ENCODE data around the gene NMUR1.
A peak's percentile ranks its signal among the peaks of the same experiment; 100 is the strongest.

The NMUR1 gene

DNA sequence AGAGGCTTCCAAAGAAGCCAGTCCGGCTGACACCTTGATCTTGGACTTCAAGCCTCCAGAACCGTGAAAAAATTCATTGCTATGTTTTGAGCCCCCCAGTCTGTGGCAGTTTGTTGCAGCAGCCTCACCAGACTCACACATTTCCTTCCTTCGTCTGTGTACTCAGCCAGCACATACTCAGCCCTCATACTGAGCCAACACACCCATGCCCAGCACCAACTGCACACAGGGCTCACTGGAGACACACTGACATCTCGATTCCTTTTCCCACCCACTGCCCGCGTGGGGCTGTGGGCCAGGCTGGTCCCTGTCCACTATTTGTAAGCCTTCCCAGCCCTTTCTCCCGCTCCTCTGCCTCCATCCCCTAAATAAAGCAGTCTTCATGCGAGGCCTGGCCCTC, 24.1 kb upstream of the NMUR1 start:
- DNase-seq (ENCODE audit: low read depth, low spot score): no peak

DNA sequence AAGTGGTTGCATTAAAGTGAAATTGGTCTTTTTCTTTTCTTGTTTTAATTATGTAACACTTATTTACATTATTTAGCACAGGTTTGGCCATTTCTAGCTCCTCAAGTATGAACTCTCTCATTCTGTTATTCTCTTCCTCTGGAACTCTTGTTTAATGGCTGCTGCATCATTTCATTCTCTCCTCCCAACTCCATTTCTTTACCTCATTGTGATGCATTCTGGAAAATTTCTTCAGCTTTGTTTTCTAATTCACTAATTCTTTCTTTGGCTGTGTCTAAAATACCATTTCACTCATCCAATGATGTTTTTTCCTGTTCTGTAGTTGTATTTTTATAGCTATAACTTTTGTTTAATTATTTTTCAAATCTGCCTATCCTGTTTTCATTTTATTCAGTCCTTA, 22.5 kb upstream of the NMUR1 start:
- DNase-seq (ENCODE audit: low read depth, low spot score): no peak

DNA sequence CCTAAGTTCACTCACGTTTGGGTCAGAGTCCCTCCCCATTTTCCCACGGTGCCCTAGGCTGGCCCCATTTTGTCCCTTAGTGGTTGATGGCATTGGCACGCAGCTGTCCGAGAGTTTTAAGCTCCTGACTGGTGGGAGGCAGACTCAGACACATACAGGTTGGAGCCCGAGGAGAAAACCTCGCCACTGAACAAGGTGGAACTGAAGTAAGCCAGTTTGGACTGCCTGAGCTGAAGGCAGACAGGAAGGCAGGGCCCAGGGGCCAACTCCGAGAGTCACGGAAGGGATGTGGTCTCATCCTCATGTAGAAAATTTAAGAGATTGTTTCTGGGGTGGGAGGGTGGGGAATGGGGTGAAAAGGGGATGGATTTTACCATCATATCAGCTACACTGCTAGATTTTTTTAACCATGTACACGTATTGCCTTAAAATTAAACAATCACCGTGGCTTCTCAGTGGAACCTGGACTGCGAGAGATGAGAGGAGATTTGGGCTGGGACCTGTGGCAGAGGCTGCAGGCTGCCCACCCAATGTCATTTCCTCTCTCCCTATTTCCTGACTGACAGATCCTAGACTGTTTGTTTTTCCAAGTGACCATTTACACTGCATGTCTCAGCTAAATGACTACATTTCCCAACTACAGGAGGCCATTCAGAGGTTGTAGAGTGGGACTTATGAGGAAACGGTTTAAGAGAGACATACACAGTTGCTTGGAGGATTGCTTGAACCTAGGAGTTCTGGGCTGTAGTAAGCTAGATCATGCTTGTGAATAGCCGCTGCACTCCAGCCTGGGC, 19.4 kb upstream of the NMUR1 start:
- no peak for DNase-seq (ENCODE audit: low read depth, low spot score)

DNA sequence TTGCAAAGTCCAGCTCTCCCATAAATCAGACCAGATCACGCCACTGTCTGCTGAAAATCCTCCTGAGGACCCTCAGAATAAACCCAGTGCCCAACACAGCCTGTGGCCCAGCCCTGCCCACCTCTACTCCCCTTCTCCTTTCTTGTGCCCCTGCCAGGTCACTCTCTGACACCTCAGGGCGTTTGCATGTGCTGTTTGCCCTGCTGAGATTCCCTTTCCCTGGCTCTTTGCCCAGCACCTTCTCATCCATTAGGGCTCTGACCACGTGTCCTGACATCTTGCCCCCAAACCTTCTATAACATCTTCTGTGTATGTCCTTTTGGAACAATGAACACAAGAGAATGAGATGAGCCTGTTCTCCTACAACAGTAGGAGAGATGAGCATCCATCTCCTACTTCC, 18.5 kb upstream of the NMUR1 start:
- DNase-seq (ENCODE audit: low read depth, low spot score): no peak

DNA sequence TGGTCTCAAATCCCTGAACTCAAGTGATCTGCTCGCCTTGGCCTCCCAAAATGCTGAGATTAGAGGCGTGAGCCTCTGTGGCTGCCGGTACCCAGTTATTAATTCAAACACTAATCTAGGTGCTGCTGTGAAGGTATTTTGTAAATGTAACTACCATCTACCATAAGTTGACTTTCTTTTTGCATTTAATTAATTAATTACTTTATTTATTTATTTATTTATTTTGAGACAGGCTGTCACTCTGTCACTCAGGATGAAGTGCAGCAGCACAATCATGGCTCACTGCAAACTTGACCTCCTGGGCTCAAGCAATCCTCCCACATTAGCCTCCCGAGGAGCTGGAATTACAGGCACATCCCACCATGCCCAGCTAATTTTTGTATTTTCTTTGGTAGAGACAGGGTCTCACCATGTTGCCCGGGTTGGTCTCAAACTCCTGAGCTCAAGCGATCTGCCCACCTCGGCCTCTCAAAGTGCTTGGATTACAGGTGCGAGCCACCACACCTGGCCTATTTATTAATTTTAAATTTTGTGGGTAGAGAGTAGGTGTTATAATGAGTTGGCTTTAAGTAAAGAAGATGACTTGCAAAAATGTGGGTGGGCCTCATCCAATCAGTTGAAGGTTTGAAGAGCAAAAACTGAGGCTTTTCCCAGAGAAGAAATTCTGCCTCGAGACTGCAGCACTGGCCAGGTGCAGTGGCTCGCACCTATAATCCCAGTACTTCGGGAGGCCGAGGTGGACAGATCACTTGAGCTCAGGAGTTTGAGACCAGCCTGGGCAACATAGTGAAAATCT, 17.3 kb upstream of the NMUR1 start:
- no peak for DNase-seq (ENCODE audit: low read depth, low spot score)

DNA sequence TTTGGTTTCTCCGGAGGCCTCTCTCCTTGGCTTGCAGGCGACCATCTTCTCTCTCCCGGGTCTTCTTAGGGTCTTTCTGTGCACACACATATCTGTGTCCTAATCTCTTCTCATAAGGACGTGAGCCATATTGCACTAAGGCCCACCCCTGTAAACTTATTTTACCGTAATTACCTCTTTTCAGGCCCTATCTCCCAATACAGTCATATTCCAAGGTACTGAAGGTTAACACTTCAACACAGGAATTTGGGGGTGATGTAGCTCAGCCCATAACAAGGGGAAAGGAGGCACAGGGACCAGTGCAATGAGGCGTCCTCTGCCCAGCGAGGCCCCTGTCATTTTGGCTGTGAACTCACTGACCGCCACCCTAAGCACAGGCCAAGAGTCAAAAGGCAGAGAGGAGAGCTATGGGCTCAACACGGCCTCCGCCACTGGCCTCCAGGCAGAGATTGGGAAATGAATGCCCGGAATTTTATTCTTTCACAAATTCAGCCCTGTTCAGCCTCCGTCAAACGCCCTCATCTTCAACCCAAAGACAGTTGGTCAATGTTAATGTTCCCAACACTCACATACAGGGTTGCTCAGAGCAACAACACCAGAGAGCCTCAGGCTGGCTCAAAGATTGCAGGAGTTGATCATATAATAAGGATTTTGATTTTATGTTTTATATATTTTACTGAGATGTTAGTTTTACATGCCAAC, 15.9 kb upstream of the NMUR1 start:
- DNase-seq (ENCODE audit: low read depth, low spot score): no peak

DNA sequence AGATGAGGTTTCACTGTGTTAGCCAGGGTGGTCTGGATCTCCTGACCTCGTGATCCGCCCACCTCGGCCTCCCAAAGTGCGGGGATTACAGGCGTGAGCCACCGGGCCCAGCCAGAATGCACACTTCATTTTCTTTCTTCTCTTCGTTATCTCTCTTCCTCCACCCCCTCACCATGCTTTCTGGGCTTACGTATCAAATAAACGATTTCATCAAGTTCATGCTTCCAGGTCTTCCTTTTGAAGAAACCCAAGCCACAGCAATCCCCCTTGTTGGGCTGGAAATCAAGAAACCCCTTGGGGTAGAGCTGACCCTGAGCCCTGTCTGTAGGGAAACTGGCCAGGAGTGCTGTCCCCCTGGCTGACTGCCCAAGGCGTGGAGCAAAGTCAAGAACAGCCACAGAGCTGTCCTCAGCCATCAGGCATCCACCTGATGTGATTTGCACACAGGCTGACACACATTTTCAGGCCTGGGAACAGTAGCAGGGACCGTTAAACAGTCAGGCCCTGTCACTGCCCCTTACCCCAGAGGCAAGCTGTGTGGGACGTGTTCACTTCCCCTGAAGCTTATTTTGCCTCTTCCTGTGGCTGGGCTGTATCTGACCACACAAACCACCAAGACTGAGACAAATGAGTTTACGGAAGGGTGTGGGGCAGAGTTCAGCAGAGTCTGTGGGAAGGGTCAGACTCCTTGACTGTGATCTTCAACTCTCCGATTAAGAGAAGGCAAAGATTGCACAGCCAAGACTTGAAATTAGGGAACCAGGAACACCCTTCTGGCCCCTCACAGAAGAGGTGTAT, 15.1 kb upstream of the NMUR1 start:
- DNase-seq (ENCODE audit: low read depth, low spot score): peak; percentile 77

DNA sequence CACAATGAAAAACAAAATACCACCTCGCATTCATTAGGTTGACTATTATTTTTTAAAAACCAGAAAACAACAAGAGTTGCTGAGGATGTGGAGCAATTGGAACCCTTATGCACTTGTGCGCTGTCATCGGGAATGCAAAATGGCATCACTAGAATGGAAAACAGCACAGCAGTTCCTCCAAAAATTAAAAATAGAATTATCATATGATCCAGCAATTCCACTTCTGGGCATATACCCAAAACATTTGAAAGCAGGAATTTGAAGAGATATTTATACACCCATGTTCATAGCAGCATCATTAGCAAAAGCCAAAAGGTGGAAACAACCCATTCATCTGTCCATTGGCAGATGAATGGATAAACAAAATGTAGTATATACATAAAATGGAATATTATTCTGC, 11.9 kb upstream of the NMUR1 start:
- DNase-seq (ENCODE audit: low read depth, low spot score): no peak

DNA sequence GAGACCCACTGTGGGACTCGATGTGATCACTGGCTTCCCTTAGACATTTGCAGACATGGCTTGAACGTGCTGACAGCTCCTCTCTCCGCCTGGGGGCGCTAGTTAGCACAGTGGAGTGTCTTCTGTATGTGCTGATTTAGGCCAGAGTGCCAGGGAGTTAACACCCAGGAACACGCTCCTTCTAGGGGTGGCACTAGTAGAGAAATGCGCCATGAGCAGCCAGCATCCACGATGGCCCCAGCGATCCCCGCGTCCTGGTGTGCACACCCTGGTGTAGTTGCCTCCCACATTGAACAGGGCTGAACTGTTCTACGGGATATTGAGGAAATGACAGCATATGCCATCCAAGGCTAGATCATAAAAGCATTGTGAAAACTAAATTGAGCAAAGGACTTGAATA, 11.4 kb upstream of the NMUR1 start:
- DNase-seq (ENCODE audit: low read depth, low spot score): no peak

DNA sequence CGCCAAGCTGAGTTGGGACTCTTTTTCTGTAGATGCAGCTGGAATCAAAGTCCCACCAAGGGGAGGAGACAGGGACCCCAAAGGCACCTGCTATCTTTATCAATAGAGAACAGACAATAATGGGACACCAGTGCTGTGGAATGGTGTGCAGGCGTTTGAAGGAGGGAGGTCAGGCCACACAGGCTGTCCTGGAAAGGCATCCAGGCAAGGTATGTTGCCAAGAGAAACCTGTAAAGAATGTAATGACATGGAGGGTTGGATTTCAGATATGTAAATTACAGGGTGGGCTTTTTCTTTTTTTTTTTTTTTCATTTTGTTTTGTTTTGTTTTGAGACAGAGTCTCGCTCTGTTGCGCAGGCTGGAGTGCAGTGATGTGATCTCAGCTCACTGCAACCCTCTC, 9.7 kb upstream of the NMUR1 start:
- no peak for DNase-seq (ENCODE audit: low read depth, low spot score)

DNA sequence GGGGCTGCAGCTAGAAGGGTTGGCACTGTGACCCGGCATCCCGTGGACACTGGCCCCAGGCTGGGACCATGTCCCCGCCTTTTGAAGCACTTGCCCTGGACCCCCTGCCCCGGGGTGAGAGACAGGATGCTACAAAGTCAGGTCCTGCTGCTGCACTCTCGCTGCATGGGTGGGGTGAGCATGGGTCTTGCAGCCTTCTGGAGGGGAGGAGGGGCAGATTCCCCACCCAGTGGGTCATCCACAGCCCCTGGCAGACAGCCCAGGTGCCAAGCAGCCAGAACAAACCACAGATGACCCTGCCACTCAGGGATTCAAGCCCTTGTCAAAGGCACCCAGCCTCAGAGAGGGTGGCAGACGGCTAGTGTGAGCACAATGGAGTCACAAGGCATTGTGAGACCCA, 5.7 kb upstream of the NMUR1 start:
- no peak for DNase-seq (ENCODE audit: low read depth, low spot score)

DNA sequence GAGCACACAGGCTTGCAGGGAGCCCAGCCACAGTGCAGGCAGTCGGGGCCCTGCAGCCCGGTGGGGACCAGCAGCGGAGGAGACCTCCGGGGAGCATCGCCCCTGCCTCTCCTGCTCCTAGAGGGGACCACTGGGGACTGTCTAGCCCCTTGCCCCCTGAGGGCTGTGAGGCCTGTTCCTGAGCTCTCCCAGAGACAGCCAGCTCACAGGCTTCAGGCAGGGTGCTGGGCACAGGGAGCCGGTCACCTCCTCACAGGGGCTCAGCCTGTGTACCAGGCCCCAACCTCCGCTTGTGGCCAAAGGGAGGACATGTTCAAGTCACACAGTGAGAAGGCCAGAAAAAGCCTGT, 3.5 kb upstream of the NMUR1 start:
- no peak for DNase-seq (ENCODE audit: low read depth, low spot score)

DNA sequence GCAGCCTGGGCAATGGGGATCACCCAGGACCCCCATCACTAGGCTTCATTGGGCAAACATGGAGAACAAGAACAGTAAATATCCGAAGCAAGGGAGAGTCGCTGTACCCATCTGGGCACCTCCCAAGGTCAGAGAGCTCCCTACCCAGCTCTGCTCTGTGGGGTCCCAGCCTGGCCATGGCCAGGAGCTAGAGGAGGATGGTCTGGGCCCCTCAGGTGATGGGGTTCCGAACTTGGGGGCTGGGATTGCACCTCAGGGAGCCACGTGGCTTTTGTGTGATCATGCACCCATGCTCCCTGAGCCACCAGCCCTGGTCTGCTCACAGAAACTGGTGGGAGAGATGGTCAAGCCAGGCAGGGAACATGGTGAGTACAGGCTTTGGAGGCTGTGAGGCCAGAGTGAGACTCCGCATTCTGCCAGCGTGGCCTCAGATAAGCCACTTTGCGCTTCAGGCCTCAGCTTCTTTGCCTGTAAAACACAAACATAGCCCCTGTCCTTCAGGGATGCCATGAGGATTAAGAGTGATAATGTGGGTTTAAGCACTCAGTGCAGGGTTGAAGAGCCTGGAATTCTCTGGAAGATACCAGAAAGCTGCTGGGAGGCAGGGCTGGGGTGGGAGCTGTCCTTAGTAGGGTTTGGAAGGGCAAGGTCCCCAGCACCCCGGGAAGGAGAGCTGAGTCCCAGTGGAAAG, 3.0 kb upstream of the NMUR1 start:
- no peak for DNase-seq (ENCODE audit: low read depth, low spot score)

DNA sequence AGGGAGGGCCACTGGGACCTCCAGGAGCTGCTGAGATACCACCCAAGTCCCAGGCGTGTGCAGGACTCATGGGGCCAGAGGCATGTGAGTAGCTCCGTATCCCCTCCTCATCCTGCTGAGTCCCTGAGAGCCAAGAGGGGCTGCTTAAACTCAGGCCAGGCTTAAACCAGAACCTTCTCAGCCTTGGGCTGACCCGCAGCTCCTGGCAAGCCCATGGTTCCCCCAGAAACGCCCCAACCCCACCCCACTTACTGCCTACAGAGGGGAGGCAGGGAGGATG, 2.5 kb upstream of the NMUR1 start:
- DNase-seq (ENCODE audit: low read depth, low spot score): no peak

DNA sequence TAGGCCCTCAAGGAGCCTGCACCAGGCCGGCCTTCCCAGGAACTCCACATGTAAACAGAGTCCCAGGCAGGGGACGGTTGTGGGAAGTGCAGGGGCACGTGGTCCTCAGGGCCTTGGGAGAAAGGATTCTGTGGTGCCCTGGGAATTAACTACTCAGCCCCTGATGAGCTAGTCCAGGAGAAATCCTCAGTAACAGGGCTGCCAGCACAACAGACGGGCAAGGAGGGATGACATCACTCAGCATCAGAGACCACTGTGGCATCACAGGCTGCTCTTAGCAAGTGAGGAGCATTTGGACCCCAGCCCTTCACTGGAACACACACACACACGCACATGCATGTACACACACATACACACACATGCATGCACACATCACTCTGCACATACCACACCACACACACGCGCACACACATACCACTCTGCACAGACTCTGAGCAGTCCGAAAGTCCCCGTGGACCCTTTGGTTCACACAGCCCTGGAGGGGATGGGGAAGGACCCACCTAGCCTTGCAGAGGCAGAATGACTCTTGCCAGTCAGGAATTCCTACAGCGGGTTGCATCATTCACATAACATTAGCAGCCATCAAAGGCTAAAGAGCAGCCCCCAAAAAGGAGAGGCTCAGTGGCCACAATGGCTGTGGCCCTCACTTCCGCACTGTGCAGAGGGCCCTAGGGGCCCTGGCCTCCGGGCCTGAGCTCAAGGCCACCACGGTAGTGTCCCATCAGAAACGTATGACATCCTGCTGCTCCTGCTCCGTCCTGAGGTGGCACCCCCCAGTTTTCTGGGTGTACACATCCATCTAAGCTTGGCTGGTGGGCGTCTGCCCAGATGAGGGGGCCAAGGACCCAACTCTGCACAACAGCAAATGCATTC, 1.9 kb upstream of the NMUR1 start:
- peak; percentile 24 for DNase-seq (ENCODE audit: low read depth, low spot score)

DNA sequence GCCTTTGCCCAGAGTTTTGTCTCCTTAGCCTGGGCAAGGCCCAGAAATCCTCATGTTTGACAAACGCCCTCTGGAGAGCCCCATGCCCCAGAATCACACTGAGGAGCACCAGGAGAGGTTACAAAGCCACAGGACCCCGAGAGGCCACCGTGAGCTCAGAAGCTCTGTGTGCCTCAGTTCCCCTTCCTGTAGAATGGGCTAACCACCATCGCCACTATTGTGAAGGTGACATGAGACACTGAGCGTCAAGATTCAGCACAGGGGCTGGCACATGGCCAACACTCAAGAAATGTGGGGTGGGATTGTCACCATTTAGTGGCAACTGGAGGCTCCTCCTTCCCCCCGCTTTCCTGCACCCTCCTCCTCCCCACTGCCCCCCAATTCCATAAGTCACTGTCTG, 1.2 kb upstream of the NMUR1 start:
- DNase-seq (ENCODE audit: low read depth, low spot score): no peak

DNA sequence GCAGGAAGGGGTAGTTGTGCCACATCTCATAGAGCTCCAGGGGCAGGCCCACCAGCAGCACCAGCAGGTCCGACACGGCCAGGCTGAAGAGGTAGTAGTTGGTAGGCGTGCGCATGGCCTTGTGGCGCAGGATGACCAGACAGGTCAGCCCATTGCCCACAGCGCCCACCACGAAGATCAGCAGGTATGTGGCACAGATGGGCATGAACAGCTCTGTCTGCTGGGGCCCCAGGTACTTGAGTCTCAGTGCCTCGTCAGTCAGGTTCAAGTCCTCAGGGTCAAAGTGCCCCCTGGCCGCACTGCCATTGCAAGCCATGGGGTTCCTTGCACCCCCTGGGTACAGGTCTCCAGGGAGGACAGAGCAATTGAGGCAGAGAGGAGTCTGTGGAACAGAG, 1.6 kb downstream of the NMUR1 start:
- no peak for DNase-seq (ENCODE audit: low read depth, low spot score)

DNA sequence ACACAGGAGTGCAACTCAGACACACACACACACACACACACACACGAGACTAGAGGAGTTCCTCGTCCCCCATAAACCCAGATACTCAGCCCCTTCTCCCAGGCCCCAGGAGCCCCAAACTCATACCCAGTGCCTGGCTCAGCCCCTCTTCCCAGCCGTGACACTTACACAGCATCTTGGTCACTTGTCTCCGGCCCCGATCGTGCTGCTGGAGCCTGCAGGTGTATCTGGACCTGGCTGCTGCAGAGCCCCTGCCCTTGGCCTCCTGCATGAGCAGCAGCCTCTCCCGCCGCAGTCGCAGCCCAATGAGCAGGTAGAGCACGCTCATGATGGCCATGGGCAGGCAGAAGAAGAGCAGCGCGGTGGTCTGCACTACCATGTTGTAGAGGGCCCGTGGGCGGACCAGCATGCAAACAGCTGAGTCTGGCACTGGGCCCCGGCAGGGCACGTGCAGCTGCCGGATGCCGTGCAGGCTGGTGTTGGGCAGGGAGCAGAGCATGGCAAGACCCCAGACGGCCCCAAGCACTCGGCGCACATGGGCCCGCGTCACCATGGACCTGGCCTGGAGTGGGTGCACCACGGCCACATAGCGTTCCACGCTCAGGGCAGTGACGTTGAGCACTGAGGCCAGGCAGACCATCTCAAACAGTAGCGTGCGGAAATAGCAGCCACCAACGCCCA, 2.1 kb downstream of the NMUR1 start:
- DNase-seq (ENCODE audit: low read depth, low spot score): no peak

DNA sequence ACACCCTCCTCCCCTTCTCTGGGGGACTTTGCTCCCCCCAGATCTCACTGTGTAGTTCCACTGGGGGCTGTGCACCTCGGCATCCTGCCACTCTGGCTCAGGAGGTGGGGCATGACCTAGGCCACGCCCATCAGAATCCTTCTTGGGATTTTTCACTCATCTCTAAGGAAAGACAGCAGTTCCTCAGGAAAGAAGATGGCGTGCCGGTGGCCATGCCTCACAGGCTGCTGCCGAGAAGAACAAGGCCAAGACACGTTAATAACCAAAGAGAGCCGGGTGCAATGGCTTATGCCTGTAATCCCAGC, 3.2 kb downstream of the NMUR1 start:
- DNase-seq (ENCODE audit: low read depth, low spot score): no peak
